HEK293T (cell line): ENCODE data around the gene PXDN.

Experiments
- CTCF ChIA-PET: fragments of 350-600 bp; formaldehyde crosslinking; extraction: SDS; loops from one replicate; lab custom pipeline; 2021; ENCODE audit warnings: antibody characterized with exemption, inconsistent platforms; lab: Yijun Ruan, JAX
- POLR2A ChIA-PET: fragments of 350-600 bp; formaldehyde crosslinking; extraction: SDS; loops from one replicate; lab custom pipeline; 2020; ENCODE audit warnings: antibody characterized with exemption, inconsistent platforms; lab: Yijun Ruan, JAX
- DNase-seq: peaks from one replicate; pipeline ENCODE4 v3.0.0; 2012; ENCODE audit warnings: mixed read lengths; ENCODE audit errors: extremely low spot score
- ARNT ChIP-seq: fragments of 450-650 bp; IDR thresholded peaks from 2 replicates; pipeline ENCODE4 v1.6.1; 2017; ENCODE audit warnings: mild to moderate bottlenecking
- BHLHE40 ChIP-seq: fragments of 450-650 bp; IDR thresholded peaks from 2 replicates; pipeline ENCODE4 v1.6.1; 2016; ENCODE audit warnings: mild to moderate bottlenecking, moderate library complexity, borderline replicate concordance
- CTBP1 ChIP-seq: fragments of 450-650 bp; IDR thresholded peaks from 2 replicates; pipeline ENCODE4 v1.6.1; 2016; ENCODE audit warnings: borderline replicate concordance
- ELF4 ChIP-seq: fragments of 450-650 bp; IDR thresholded peaks from 2 replicates; pipeline ENCODE4 v1.6.1; 2017; ENCODE audit warnings: antibody characterized with exemption
- FOXA1 ChIP-seq: fragments of 450-650 bp; IDR thresholded peaks from 2 replicates; pipeline ENCODE4 v1.6.1; 2016; ENCODE audit warnings: mild to moderate bottlenecking
- FOXK2 ChIP-seq: fragments of 450-650 bp; IDR thresholded peaks from 2 replicates; pipeline ENCODE4 v1.6.1; 2016; ENCODE audit warnings: mild to moderate bottlenecking
- FOXM1 ChIP-seq: fragments of 450-650 bp; IDR thresholded peaks from 2 replicates; pipeline ENCODE4 v1.6.1; 2017; ENCODE audit warnings: mild to moderate bottlenecking, borderline replicate concordance
- HDGF ChIP-seq: fragments of 450-650 bp; IDR thresholded peaks from 2 replicates; pipeline ENCODE4 v1.6.1; 2017; ENCODE audit warnings: antibody characterized with exemption, borderline replicate concordance
- L3MBTL2 ChIP-seq: fragments of 450-650 bp; conservative IDR thresholded peaks from 2 replicates; pipeline ENCODE4 v1.6.1; 2016; ENCODE audit warnings: mild to moderate bottlenecking
- LEF1 ChIP-seq: fragments of 450-650 bp; IDR thresholded peaks from 2 replicates; pipeline ENCODE4 v1.6.1; 2017; ENCODE audit warnings: mild to moderate bottlenecking, borderline replicate concordance
- NFRKB ChIP-seq: fragments of 450-650 bp; IDR thresholded peaks from 2 replicates; pipeline ENCODE4 v1.6.1; 2016; ENCODE audit warnings: mild to moderate bottlenecking, moderate library complexity
- SP1 ChIP-seq: fragments of 450-650 bp; IDR thresholded peaks from 2 replicates; pipeline ENCODE4 v1.6.1; 2017
- SUZ12 ChIP-seq: fragments of 450-650 bp; IDR thresholded peaks from 2 replicates; pipeline ENCODE4 v1.6.1; 2016; ENCODE audit warnings: mild to moderate bottlenecking
- TARDBP ChIP-seq: fragments of 450-650 bp; IDR thresholded peaks from 2 replicates; pipeline ENCODE4 v1.6.1; 2016
- ZNF384 ChIP-seq: fragments of 450-650 bp; IDR thresholded peaks from 2 replicates; pipeline ENCODE4 v1.6.1; 2016
- TF ChIP-seq, protein P1 (sequence below): fragments of 450-650 bp; IDR thresholded peaks from 2 replicates; pipeline ENCODE4 v1.6.1; 2016

Gene PXDN

DNA sequence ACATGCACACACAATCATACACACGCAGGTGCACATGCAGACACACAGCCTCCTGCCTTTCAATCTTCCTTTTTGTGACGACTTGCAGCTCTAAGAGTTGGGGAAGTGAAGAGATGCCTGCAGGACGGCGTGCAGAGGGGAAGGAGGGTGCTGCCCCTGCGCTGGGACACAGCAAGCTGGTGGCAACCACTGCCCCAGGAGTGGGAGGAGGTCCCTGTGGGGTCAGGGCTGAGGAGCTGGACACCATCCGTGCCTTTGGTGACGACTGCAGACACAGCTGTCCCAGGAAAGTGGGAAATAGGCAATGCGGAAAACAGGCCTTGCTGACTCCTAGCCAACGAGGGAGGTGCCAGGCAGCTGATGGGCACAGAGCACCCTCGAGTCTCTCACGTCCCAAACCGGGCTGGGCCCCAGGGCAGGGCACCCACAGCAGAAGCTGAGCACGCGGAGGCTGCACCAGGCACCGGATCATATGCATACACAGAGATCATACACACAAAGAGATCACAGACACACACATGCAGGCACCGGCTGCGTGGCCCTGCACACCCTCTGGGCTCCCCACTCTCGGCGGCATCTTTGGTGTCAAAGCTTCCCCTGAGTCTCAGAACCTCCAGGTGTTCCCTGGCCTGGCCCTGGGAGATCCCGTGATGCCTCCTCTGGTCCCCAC, 146.1 kb downstream of the PXDN start:
- no peak for DNase-seq
- ChIA-PET CTCF (no interaction called here), POLR2A (no interaction called here)
- no peak for TF ChIP-seq ARNT
- no peak for TF ChIP-seq FOXK2
- TF ChIP-seq SP1 = no peak
- TF ChIP-seq HDGF = no peak
- no peak for TF ChIP-seq SUZ12
- TF ChIP-seq FOXM1 = no peak
- TF ChIP-seq ZNF384 = no peak
- TF ChIP-seq BHLHE40 = no peak
- no peak for TF ChIP-seq LEF1
- no peak for TF ChIP-seq L3MBTL2
- TF ChIP-seq ELF4 = no peak
- TF ChIP-seq FOXA1 = no peak
- TF ChIP-seq, protein P1, sequence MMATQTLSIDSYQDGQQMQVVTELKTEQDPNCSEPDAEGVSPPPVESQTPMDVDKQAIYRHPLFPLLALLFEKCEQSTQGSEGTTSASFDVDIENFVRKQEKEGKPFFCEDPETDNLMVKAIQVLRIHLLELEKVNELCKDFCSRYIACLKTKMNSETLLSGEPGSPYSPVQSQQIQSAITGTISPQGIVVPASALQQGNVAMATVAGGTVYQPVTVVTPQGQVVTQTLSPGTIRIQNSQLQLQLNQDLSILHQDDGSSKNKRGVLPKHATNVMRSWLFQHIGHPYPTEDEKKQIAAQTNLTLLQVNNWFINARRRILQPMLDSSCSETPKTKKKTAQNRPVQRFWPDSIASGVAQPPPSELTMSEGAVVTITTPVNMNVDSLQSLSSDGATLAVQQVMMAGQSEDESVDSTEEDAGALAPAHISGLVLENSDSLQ = no peak

DNA sequence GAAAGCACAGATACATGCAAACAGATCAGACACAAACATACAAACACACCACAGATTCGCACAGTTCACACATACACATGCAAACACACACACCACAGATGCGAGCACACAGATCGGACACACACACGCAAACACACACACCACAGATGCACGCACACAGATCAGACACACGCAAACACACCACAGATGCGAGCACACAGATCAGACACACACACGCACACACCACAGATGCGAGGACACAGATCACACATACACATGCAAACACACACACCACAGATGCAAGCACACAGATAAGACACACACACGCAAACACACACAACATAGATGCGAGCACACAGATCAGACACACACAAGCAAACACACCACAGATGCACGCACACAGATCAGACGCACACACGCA, 149.0 kb downstream of the PXDN start:
- DNase-seq = no peak
- ChIA-PET CTCF (no interaction called here), POLR2A (no interaction called here)
- TF ChIP-seq LEF1 = no peak
- no peak for TF ChIP-seq SUZ12
- TF ChIP-seq, protein P1 = no peak
- TF ChIP-seq HDGF = no peak
- no peak for TF ChIP-seq SP1
- TF ChIP-seq FOXM1 = no peak
- no peak for TF ChIP-seq NFRKB
- no peak for TF ChIP-seq L3MBTL2
- no peak for TF ChIP-seq ZNF384
- no peak for TF ChIP-seq BHLHE40
- TF ChIP-seq FOXA1 = no peak
- no peak for TF ChIP-seq ELF4

DNA sequence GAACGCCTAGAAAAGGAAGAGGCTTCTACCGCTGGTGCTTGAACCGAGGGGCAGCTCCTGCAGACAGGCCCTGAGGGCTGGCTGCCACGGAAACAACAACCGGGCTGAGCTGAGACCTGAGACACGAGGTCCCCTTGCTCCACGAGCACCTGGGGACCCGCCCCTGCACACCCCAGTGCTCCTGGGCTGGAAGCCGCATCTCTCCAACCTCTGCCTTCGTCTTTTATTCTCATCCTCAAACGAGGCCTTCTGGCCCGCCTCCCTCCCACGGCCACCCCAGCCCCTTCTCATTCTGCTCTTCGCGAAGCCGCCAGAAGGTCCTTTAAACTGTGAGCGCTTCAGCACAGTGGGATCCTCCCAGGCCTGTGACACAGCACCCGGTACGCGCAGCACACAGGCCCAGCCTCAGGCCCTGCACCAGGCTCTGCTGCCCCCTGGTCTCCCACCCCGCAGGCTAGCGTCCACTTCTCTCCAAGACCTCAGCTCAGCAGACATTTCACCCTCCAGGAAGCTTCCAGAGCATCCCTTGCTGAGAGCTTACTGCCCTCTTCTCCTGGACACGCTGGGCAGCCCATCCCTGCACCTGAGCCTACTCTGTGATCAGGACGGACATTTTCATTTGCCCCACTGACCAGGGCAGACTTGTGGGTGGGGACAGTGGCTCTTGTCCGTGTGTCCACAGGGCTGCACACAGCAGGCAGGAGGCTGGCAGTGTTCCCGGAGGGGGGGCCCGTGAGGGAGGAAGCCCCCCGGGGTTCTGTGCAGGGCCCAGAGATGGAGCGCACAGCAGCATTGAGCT, 149.7 kb downstream of the PXDN start:
- TF ChIP-seq ARNT = no peak
- TF ChIP-seq FOXM1 = no peak
- no peak for TF ChIP-seq FOXA1
- TF ChIP-seq LEF1 = no peak
- TF ChIP-seq ZNF384 = no peak
- no peak for TF ChIP-seq TARDBP
- no peak for TF ChIP-seq NFRKB
- TF ChIP-seq ELF4 = no peak
- TF ChIP-seq SP1 = no peak
- TF ChIP-seq FOXK2 = no peak
- ChIA-PET POLR2A (no interaction called here), CTCF (no interaction called here)
- DNase-seq = no peak

DNA sequence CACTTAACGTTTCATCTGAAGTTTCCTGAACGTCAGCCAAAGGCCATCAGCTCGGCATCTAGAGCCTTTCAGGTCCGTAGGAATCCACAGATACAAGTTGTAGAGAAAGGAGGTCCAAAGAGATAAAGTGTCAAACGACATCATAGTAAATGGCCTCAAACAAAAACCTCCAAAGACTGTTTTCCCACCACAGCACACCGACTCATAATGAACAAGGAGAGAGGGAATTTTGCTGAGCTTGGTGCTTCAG, 150.3 kb downstream of the PXDN start:
- TF ChIP-seq LEF1 (no peak), CTBP1 (no peak), ELF4 (no peak)
- CTCF ChIA-PET = no interaction called here
- DNase-seq = no peak
- POLR2A ChIA-PET = no interaction called here

DNA sequence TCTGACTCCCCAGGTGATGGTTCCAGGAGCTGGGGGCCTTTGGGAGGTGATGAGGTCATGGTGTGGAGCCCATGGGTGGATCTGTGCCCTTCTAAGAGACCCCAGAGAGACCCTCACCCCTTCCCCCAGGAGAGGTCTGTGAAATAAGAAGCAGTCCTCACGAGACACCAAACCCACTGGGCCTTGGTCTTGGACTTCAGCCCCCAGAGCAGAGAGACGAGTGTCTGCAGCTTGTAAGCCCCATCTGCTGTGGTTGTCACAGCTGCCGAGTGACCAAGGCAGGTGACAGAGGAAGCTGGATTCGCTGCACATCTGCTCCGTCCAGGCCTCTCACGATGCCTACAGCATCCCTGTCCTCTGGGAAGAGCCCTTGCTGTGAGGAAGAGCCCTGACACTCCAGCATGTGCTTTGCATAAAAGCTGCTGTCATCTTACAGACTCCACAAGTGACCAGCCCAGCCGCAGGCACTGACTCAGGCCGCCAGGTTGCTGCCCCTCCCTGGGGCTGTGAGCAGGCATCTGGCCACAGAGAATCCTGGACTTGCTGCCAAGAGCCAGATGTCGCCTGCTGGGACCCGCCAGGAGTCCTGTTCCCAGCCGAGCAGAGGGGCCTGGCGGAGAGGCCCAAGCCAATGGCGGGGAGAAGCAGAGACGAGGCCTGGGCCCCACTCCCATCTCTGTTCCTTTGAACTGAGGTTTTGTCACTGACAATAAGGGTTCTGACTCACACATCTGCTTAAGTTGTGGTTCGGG, 150.8 kb downstream of the PXDN start:
- TF ChIP-seq ZNF384 (no peak), FOXK2 (no peak), ELF4 (no peak), FOXM1 (no peak), ARNT (no peak), LEF1 (no peak), SUZ12 (no peak), TARDBP (no peak), FOXA1 (no peak), NFRKB (no peak), SP1 (no peak), CTBP1 (no peak), L3MBTL2 (no peak), HDGF (no peak)
- ChIA-PET POLR2A (no interaction called here), CTCF (interaction anchor here (1.2 kb wide), 1 partner anchor 157 kb away, joined by 5 read pairs; no protein-coding TSS in a partner anchor)
- DNase-seq = no peak
